RWPE1 (cell line): ENCODE measurements around the gene GALNTL6.
A peak's percentile ranks its signal among the peaks of the same experiment; 100 is the strongest.

Experiments used
- CTCF ChIA-PET: fragments of 350-600 bp; sonication (Branson Sonifier 250); formaldehyde crosslinking; extraction: SDS; loops from one replicate; lab custom pipeline; 2021; lab: Yijun Ruan, JAX
- POLR2A ChIA-PET: fragments of 400-600 bp; formaldehyde crosslinking; extraction: SDS; loops from one replicate; lab custom pipeline; 2020; ENCODE audit warnings: antibody characterized with exemption; ENCODE audit not compliant: low non-redundant PET; lab: Yijun Ruan, JAX
- DNase-seq: peaks from one replicate; pipeline ENCODE4 v3.0.0; 2012; ENCODE audit warnings: low spot score
- H3K27ac ChIP-seq: fragments of 450-650 bp; 2 replicates; pipeline ENCODE4 v1.5.1; 2017
- CTCF ChIP-seq: fragments of 450-650 bp; conservative IDR thresholded peaks from 2 replicates; pipeline ENCODE4 v1.5.1; 2017; ENCODE audit warnings: low read depth, mild to moderate bottlenecking

The GALNTL6 gene

GRCh38 chr4:173009129-173009823, 1196.1 kb downstream of the GALNTL6 start:
- H3K27ac ChIP-seq: no peak overlapping the region

DNA sequence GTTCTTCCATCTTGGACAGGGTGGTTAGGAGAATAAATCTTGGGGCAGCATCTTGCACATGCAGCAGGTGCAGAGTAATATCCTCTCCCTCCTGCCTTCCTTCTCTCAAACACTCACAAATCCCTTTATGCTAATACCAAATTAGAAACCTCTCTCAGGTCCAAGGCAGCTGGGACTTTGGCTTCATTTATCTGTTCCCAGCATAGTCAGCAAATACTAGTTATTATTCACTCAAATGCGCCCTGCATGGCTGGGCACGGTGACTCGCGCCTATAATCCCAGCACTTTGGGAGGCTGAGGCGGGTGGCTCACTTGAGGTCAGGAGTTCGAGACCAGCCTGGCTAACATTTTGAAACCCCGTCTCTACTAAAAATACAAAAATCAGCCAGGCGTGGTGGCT, 1199.4 kb downstream of the GALNTL6 start:
- TF ChIP-seq CTCF: no peak
- POLR2A ChIA-PET: no interaction called here
- CTCF ChIA-PET: interaction anchor here (0.6 to 2.8 kb wide), 7 partner anchors 11 to 289 kb away, joined by 3 to 18 read pairs (median 4); no protein-coding TSS in a partner anchor
- H3K27ac ChIP-seq: no peak overlapping the region
- DNase-seq: no peak

More at GRCh38 chr4:173009129-173009823, 1196.1 kb downstream of the GALNTL6 start:
- TF ChIP-seq CTCF: no peak
- no peak for DNase-seq
- CTCF ChIA-PET: no interaction called here
- POLR2A ChIA-PET: no interaction called here

DNA sequence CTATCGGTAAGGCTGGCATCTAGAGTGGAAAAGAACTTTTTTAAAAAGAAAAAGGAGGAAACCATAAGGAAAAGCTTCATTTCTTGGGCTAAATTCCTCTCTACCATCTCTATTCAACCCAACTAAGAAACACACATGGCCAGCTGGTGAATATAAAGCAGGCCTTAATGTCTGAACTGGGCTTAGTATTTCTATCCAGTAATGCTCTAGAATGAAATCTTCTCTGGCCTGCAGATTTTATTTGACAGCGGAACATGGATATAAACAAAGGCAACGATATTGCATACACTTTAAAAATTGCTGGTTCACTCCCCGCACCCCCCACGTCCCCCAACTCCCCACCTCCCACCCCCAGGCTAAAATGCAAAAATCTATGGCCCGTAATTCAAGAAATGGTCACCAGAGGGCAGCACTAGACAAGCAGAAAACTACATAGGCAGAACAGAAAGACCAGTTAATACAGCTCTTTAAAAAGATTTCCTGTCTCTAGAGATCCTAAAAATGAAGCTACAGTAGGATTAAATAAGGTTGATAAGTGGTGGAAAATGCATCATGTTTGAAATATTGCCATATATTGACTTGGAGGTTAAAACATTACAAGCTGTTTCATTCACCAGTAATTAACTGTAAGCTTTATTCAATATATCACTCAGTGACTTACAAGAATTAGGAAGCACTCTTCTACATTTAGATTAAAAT, 1200.2 kb downstream of the GALNTL6 start:
- peak; percentile 47 for DNase-seq
- POLR2A ChIA-PET: no interaction called here

DNA sequence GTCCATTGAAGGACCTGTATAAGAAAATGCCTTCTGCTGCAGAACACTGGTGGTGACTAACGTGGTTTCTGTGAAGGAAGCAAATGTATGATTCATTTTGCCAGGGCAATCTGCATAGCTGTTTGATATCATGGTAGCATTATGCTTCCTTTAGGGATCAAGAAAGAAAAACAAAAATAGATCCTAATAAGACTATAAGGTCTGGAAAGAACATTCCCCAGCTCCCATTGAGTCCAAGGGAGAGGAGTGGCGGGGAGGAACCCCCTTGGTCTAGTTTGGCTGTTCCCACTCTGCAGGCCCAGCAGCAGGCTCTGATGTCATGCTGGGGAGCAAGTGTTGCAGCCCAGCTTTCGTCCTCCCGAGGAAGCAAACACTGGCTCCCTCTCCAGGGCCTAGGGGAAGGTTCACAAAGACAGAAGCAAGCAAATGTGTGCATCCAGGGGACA, 1200.9 kb downstream of the GALNTL6 start:
- peak; percentile 39 for DNase-seq

More for the DNA sequence above, 1200.2 kb downstream of the GALNTL6 start:
- TF ChIP-seq CTCF: peak; percentile 79
- CTCF ChIA-PET: interaction anchor here (0.5 to 2.8 kb wide), 22 partner anchors 10 to 1395 kb away, joined by 3 to 18 read pairs (median 4); no protein-coding TSS in a partner anchor
- no peak overlapping the region for H3K27ac ChIP-seq

DNA sequence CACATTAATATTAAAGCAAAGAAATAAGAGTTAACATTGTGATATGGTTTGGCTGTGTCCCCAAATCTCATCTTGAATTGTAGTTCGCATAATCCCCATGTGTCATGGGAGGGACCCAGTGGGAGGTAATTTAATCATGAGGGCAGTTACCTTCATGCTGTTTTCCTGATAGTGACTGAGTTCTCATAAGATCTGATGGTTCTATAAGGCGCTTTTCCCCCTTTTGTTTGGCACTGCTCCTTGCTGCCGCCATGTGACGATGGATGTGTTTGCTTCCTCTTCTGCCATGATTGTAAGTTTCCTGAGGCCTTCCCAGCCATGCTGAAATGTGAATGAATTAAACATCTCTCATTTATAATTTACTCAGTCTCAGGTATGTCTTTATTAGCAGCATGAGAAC, 1201.6 kb downstream of the GALNTL6 start:
- no peak overlapping the region for H3K27ac ChIP-seq
- ChIA-PET POLR2A (no interaction called here), CTCF (no interaction called here)
- no peak for DNase-seq
- no peak for TF ChIP-seq CTCF

More for the DNA sequence above, 1200.9 kb downstream of the GALNTL6 start:
- ChIA-PET POLR2A (no interaction called here), CTCF (interaction anchor here (0.6 to 2.8 kb wide), 15 partner anchors 10 to 288 kb away, joined by 3 to 18 read pairs (median 4); no protein-coding TSS in a partner anchor)
- TF ChIP-seq CTCF: no peak
- no peak overlapping the region; the same call in 1 of the 2 replicates for H3K27ac ChIP-seq

DNA sequence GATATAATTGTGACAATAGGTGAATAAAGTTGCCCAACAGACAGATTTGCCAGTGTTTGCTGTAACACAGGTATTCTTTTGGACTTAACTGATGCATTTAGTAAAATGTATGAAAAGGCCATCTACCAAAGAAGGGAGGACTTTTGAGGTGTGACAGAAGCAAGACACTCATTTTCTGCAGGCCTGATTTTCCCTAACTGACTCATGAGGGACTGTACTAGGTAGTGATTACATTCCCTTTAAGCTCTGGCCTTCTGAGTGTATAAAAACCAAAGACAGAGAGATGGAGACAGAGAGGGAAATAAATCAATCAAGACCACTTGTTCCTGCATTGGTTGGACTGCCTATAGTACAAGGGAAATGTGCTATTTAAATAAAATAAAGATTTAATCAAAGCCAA, 1204.6 kb downstream of the GALNTL6 start:
- no peak for TF ChIP-seq CTCF
- POLR2A ChIA-PET: no interaction called here
- DNase-seq: no peak
- H3K27ac ChIP-seq: no peak overlapping the region
- CTCF ChIA-PET: interaction anchor here (0.7 kb wide), 1 partner anchor 240 kb away, joined by 3 read pairs; no protein-coding TSS in a partner anchor
